HCT116 (cell line): ENCODE data around the gene CDK19.

Source experiments
- CTCF ChIP-seq, 3 experiments: fragments of 200-600 bp in 1 of 3; sonication (generic) in 1 of 3; IDR thresholded peaks in 2 of 3; conservative IDR thresholded peaks in 1 of 3; 2 replicates each; pipeline ENCODE4 v1.5.1; 2012 to 2017; ENCODE audit warnings: low read depth in 2 of 3, low read length in 2 of 3, antibody characterized with exemption in 1 of 3, borderline replicate concordance in 1 of 3, control low read depth in 1 of 3, mild to moderate bottlenecking in 1 of 3, mixed read lengths in 1 of 3, mixed run types in 1 of 3, moderate library complexity in 1 of 3; ENCODE audit not compliant: insufficient read depth in 1 of 3
- SP1 ChIP-seq: IDR thresholded peaks from 2 replicates; pipeline ENCODE4 v1.6.1; 2012; ENCODE audit warnings: low read depth

- TF ChIP-seq CTCF (IDR thresholded peaks at IDR 0.05 in 2 of 3, conservative IDR thresholded peaks at IDR 0.05 in 1 of 3; ENCODE audit: borderline replicate concordance in 1 of 3, insufficient read depth in 1 of 3, low read depth in 2 of 3, low read length in 2 of 3) (no peak), SP1 (no peak)
These were observed 201.2 kb downstream of the CDK19 start for GRCh38 chr6:110614106-110614505.
